PC-9 (cell line): ENCODE data around the gene C2CD2. TPM values are rescaled to one million over a fixed set of nuclear protein-coding genes. Genes with fewer than 3 reads are reported as not detected.
A peak's percentile ranks its signal among the peaks of the same experiment; 100 is the strongest.

ENCODE experiments used
- BruUV-seq: library from RNA; stranded (reverse); fragments of 400-500 nt; replicated peaks from 2 replicates; lab custom pipeline; 2021; lab: Mats Ljungman, UMichigan
- CTCF ChIA-PET: fragments of 300-600 bp; sonication (Branson Sonifier 250); formaldehyde crosslinking; loops from one replicate; lab custom pipeline; 2022; ENCODE audit warnings: antibody characterized with exemption; lab: Charles Lee
- POLR2A ChIA-PET: fragments of 300-600 bp; sonication (Branson Sonifier 250); formaldehyde crosslinking; loops from one replicate; lab custom pipeline; 2022; ENCODE audit warnings: antibody characterized with exemption; ENCODE audit not compliant: unreplicated experiment; lab: Charles Lee
- DNase-seq, 2 experiments: peaks; one replicate each; pipeline versions ENCODE4 v3.0.0 to v3.0.0-alpha.2; 2015 to 2022; ENCODE audit warnings: mixed read lengths in 1 of 2
- H2AFZ ChIP-seq: fragments of 200-600 bp; sonication (generic); 2 replicates; pipeline ENCODE4 v1.8.1; 2017; ENCODE audit warnings: antibody characterized with exemption
- H3F3A ChIP-seq: fragments of 200-600 bp; sonication (generic); 2 replicates; pipeline ENCODE4 v1.8.1; 2017; ENCODE audit warnings: antibody characterized with exemption, mild to moderate bottlenecking, low read depth; ENCODE audit not compliant: insufficient read depth
- H3K27ac ChIP-seq: fragments of 200-600 bp; sonication (generic); 2 replicates; pipeline ENCODE4 v1.6.1; 2016; ENCODE audit warnings: mixed run types
- H3K27me3 ChIP-seq: fragments of 200-600 bp; sonication (generic); 2 replicates; pipeline ENCODE4 v1.6.1; 2016; ENCODE audit warnings: low read depth, mixed run types; ENCODE audit not compliant: insufficient read depth
- H3K36me3 ChIP-seq: fragments of 200-600 bp; sonication (generic); 2 replicates; pipeline ENCODE4 v1.6.1; 2016; ENCODE audit warnings: low read depth, mixed run types
- H3K4me1 ChIP-seq: fragments of 200-600 bp; sonication (generic); replicated peaks from 2 replicates; pipeline ENCODE4 v1.6.1; 2016; ENCODE audit warnings: mixed run types; ENCODE audit not compliant: insufficient read depth
- H3K4me2 ChIP-seq: fragments of 200-600 bp; sonication (generic); 2 replicates; pipeline ENCODE4 v1.6.1; 2017; ENCODE audit warnings: mixed run types
- H3K4me3 ChIP-seq: fragments of 200-600 bp; sonication (generic); 2 replicates; pipeline ENCODE4 v1.6.1; 2016; ENCODE audit warnings: mixed run types
- H3K79me2 ChIP-seq: fragments of 200-600 bp; sonication (generic); 2 replicates; pipeline ENCODE4 v1.6.1; 2017; ENCODE audit warnings: low read depth, mixed run types
- H3K9me2 ChIP-seq: fragments of 200-600 bp; sonication (generic); 2 replicates; pipeline ENCODE4 v1.8.1; 2017; ENCODE audit warnings: mild to moderate bottlenecking; ENCODE audit not compliant: insufficient read depth
- H3K9me3 ChIP-seq: fragments of 200-600 bp; sonication (generic); 2 replicates; pipeline ENCODE4 v1.8.1; 2016; ENCODE audit warnings: low read depth; ENCODE audit not compliant: insufficient read depth
- H4K20me1 ChIP-seq: fragments of 200-600 bp; sonication (generic); 2 replicates; pipeline ENCODE4 v1.8.1; 2017; ENCODE audit not compliant: insufficient read depth
- CTCF ChIP-seq: fragments of 200-600 bp; sonication (generic); conservative IDR thresholded peaks from 2 replicates; pipeline ENCODE4 v1.6.1; 2017; ENCODE audit warnings: mixed run types, antibody characterized with exemption, mild to moderate bottlenecking, moderate library complexity
- EZH2 ChIP-seq: fragments of 200-600 bp; sonication (generic); IDR thresholded peaks from 2 replicates; pipeline ENCODE4 v1.8.0; 2017; ENCODE audit warnings: antibody characterized with exemption, low read depth
- intact Hi-C: fragments of 100-400 bp; cut with micrococcal nuclease; formaldehyde crosslinking; loops from one replicate; pipeline ENCODE4 v1.10.0; 2022; ENCODE audit not compliant: unreplicated experiment
- total RNA-seq: library from RNA; stranded (reverse); gene quantifications from 2 replicates; pipeline ENCODE4 v1.2.3, GENCODE V29; 2021

C2CD2 gene
- total RNA-seq, 1 experiment from 2014 or later = 26.8 TPM

GRCh38 chr21:41880153-41880552 is 73.7 kb downstream of the C2CD2 start:
- H3K9me3 ChIP-seq = no peaks in the 10 kb centered on the region
- H3K4me3 ChIP-seq = peak overlapping the region; percentile 75
- no peaks in the 10 kb centered on the region for H4K20me1 ChIP-seq
- no peaks in the 10 kb centered on the region for H3F3A ChIP-seq
- no peak for DNase-seq
- H3K4me2 ChIP-seq = peak overlapping the region; percentile 88
- no peaks in the 10 kb centered on the region for H3K27me3 ChIP-seq
- CTCF ChIA-PET = no interaction called here
- H2AFZ ChIP-seq = peak overlapping the region; percentile 95; the same call in 1 of the 2 replicates
- H3K36me3 ChIP-seq = no peaks in the 10 kb centered on the region
- POLR2A ChIA-PET = interaction anchor here (0.7 kb wide), 1 partner anchor 217 kb away, joined by 3 read pairs; no protein-coding TSS in a partner anchor
- peaks cover 19% of the 10 kb centered on the region for H3K79me2 ChIP-seq
- TF ChIP-seq CTCF = no peak
- TF ChIP-seq EZH2 = no peak
- peak overlapping the region; percentile 77; the same call in 1 of the 2 replicates for H3K27ac ChIP-seq
- no TSS peak for BruUV-seq
- H3K9me2 ChIP-seq = no peaks in the 10 kb centered on the region
- intact Hi-C loops = no loop called here
- peaks cover 15% of the 10 kb centered on the region for H3K4me1 ChIP-seq

GRCh38 chr21:41879190-41879998 is 74.4 kb downstream of the C2CD2 start, which contains the start of gene PRDM15:
Gene PRDM15 (minus strand): TSS chr21:41879344. CDS start chr21:41860363, 18,981 bp downstream.
- Histone ChIP-seq H3K4me2 (peak within 1 kb of the TSS; percentile 95), H3K4me3 (peak within 1 kb of the TSS; percentile 76), H3K27ac (peak within 1 kb of the TSS; percentile 77), H2AFZ (peak within 1 kb of the TSS; percentile 95), H3K79me2 (peaks cover 19% of the 10 kb centered on the region), H3K4me1 (peaks cover 15% of the 10 kb centered on the region), H3K27me3 (no peaks in the 10 kb centered on the region), H3F3A (no peaks in the 10 kb centered on the region), H4K20me1 (no peaks in the 10 kb centered on the region), H3K9me2 (no peaks in the 10 kb centered on the region), H3K9me3 (no peaks in the 10 kb centered on the region), H3K36me3 (no peaks in the 10 kb centered on the region)
- ChIA-PET CTCF (interaction anchor here (0.7 kb wide), 1 partner anchor 229 kb away, joined by 7 read pairs; no protein-coding TSS in a partner anchor), POLR2A (interaction anchor here (0.7 kb wide), 1 partner anchor 217 kb away, joined by 3 read pairs; no protein-coding TSS in a partner anchor)
- TF ChIP-seq CTCF (no peak), EZH2 (no peak)
- peak in 1 of 2 experiments; percentile 72 for DNase-seq
- intact Hi-C loops = loop anchor here (5.0 kb wide), 1 partner anchor 238 kb away; no protein-coding TSS in a partner anchor
- BruUV-seq = TSS peak; percentile 87

- no TSS peak for BruUV-seq
- no peak overlapping the region for H3K4me2 ChIP-seq
- POLR2A ChIA-PET = no interaction called here
Observed at GRCh38 chr21:41878831-41879189, 75.0 kb downstream of the C2CD2 start.

More at GRCh38 chr21:41878831-41879189, 75.0 kb downstream of the C2CD2 start:
- TF ChIP-seq EZH2 (no peak), CTCF (no peak)
- H3K27me3 ChIP-seq = no peaks in the 10 kb centered on the region
- no peak overlapping the region for H2AFZ ChIP-seq
- DNase-seq = peak in 1 of 2 experiments; percentile 63
- peaks cover 15% of the 10 kb centered on the region for H3K4me1 ChIP-seq
- H3K9me3 ChIP-seq = no peaks in the 10 kb centered on the region
- no peaks in the 10 kb centered on the region for H3K36me3 ChIP-seq
- peak overlapping the region; percentile 76; the same call in 1 of the 2 replicates for H3K4me3 ChIP-seq
- H4K20me1 ChIP-seq = no peaks in the 10 kb centered on the region
- no peaks in the 10 kb centered on the region for H3F3A ChIP-seq
- CTCF ChIA-PET = no interaction called here
- peaks cover 19% of the 10 kb centered on the region for H3K79me2 ChIP-seq
- intact Hi-C loops = loop anchor here (5.0 kb wide), 1 partner anchor 238 kb away; no protein-coding TSS in a partner anchor
- no peaks in the 10 kb centered on the region for H3K9me2 ChIP-seq
- no peak overlapping the region for H3K27ac ChIP-seq
